K562 (cell line): ENCODE results near the gene ADAMTS2. TPM values are rescaled to one million over a fixed set of nuclear protein-coding genes. Genes with fewer than 3 reads are reported as not detected.

Experiments used
- ATAC-seq: fragments of 200-7000 bp; cut with Tn5 transposase; 3 replicates; pipeline ENCODE4 v1.9.1; 2020; ENCODE audit warnings: moderate library complexity
- BruUV-seq: library from RNA; stranded (reverse); fragments of 400-500 nt; replicated peaks from 2 replicates; lab custom pipeline; 2021; lab: Mats Ljungman, UMichigan
- CTCF ChIA-PET: fragments of 300-600 bp; formaldehyde crosslinking; extraction: SDS; loops from one replicate; lab custom pipeline; 2021; ENCODE audit warnings: low intra/inter-chr PET ratio; lab: Yijun Ruan, JAX
- POLR2A ChIA-PET: fragments of 300-600, 350-650 bp; sonication (Branson Sonifier 250); formaldehyde crosslinking; extraction: SDS; loops from one replicate; lab custom pipeline; 2021; ENCODE audit warnings: antibody characterized with exemption, inconsistent platforms; lab: Yijun Ruan, JAX
- DNase-seq, 4 experiments: peaks; one replicate each; pipeline versions ENCODE4 v3.0.0 to v3.0.0-alpha.2; 2011 to 2018; ENCODE audit warnings: low spot score in 3 of 4, mixed read lengths in 3 of 4; ENCODE audit errors: extremely low read depth in 1 of 4
- FAIRE-seq: peaks from 2 replicates; lab custom pipeline; 2011; peaks lifted over from hg19 to GRCh38; lab: Jason Lieb, UNC
- H2AFZ ChIP-seq: 2 replicates; pipeline ENCODE4 v1.6.0; 2011; ENCODE audit warnings: low read depth, low read length, control low read depth, inconsistent platforms
- H3K27ac ChIP-seq: fragments of 200-600 bp; 3 replicates; pipeline ENCODE4 v1.8.0; 2011; ENCODE audit warnings: low read depth, mild to moderate bottlenecking, control low read depth, inconsistent platforms, low read length, moderate library complexity, mixed read lengths; ENCODE audit errors: extremely low read depth
- H3K27me3 ChIP-seq, 2 experiments: fragments of 300-600 bp in 1 of 2; 2 replicates in 1 of 2; 3 replicates in 1 of 2; pipeline versions ENCODE4 v1.6.0 to v1.8.0; 2011; ENCODE audit warnings: inconsistent platforms in 2 of 2, low read length in 2 of 2, mild to moderate bottlenecking in 1 of 2, mixed read lengths in 1 of 2, moderate library complexity in 1 of 2; ENCODE audit not compliant: control insufficient read depth in 2 of 2, insufficient read depth in 2 of 2
- H3K36me3 ChIP-seq: fragments of 300-600 bp; 3 replicates; pipeline ENCODE4 v1.8.0; 2011; ENCODE audit warnings: mild to moderate bottlenecking, low read length, inconsistent platforms; ENCODE audit not compliant: control insufficient read depth, insufficient read depth
- H3K4me1 ChIP-seq, 2 experiments: fragments of 200-600 bp in 1 of 2; replicated peaks in 1 of 2; 2 replicates in 1 of 2; 3 replicates in 1 of 2; pipeline versions ENCODE4 v1.5.1 to v1.8.0; 2011; ENCODE audit warnings: inconsistent platforms in 2 of 2, low read length in 2 of 2, mild to moderate bottlenecking in 1 of 2, mixed read lengths in 1 of 2, moderate library complexity in 1 of 2; ENCODE audit not compliant: control insufficient read depth in 2 of 2, insufficient read depth in 2 of 2
- H3K4me2 ChIP-seq: 2 replicates; pipeline ENCODE4 v1.6.1; 2011; ENCODE audit warnings: low read length, control low read depth, inconsistent platforms, mixed read lengths; ENCODE audit not compliant: insufficient read depth
- H3K4me3 ChIP-seq: fragments of 200-600 bp; sonication (generic), shearing (Covaris generic); 2 replicates; pipeline ENCODE4 v1.5.1; 2016; ENCODE audit warnings: control low read depth, inconsistent platforms
- H3K79me2 ChIP-seq: fragments of 200-600 bp; 3 replicates; pipeline ENCODE4 v1.8.0; 2011; ENCODE audit warnings: low read length, inconsistent platforms; ENCODE audit not compliant: control insufficient read depth, insufficient read depth
- H3K9ac ChIP-seq, 2 experiments: 2 replicates each; pipeline versions ENCODE4 v1.6.0 to v1.6.1; 2011; ENCODE audit warnings: low read depth in 2 of 2, low read length in 2 of 2, control low read depth in 1 of 2, inconsistent platforms in 1 of 2, mild to moderate bottlenecking in 1 of 2, mixed read lengths in 1 of 2; ENCODE audit not compliant: insufficient read depth in 1 of 2
- H3K9me1 ChIP-seq: one replicate; pipeline ENCODE4 v1.6.0; 2011; ENCODE audit warnings: inconsistent platforms, mild to moderate bottlenecking, low read length, moderate library complexity; ENCODE audit not compliant: control insufficient read depth, insufficient read depth
- H3K9me3 ChIP-seq: replicated peaks from 2 replicates; pipeline ENCODE4 v1.5.1; 2011; ENCODE audit warnings: low read depth, low read length, inconsistent platforms; ENCODE audit not compliant: control insufficient read depth, insufficient read depth
- H4K20me1 ChIP-seq: replicated peaks from 2 replicates; pipeline ENCODE4 v1.6.1; 2011; ENCODE audit warnings: low read length, inconsistent platforms, mixed read lengths; ENCODE audit not compliant: control insufficient read depth, insufficient read depth
- CTCFL ChIP-seq: IDR thresholded peaks from 2 replicates; pipeline ENCODE4 v1.6.1; 2011; ENCODE audit warnings: borderline replicate concordance, low read depth, mild to moderate bottlenecking, moderate library complexity, low read length; ENCODE audit not compliant: insufficient read depth, poor library complexity, severe bottlenecking
- E2F5 ChIP-seq: sonication (generic); formaldehyde crosslinking; IDR thresholded peaks from 2 replicates; pipeline ENCODE4 v1.8.0; 2022; ENCODE audit warnings: mild to moderate bottlenecking, missing genetic modification reagents
- GTF2B ChIP-seq: IDR thresholded peaks from 2 replicates; pipeline ENCODE4 v1.6.1; 2011; ENCODE audit not compliant: insufficient read length; ENCODE audit errors: extremely low read depth
- NRF1 ChIP-seq, 2 experiments: fragments of 450-650 bp; IDR thresholded peaks in 1 of 2; conservative IDR thresholded peaks in 1 of 2; 2 replicates each; pipeline ENCODE4 v1.6.1; 2014; ENCODE audit warnings: mild to moderate bottlenecking in 2 of 2
- SREBF1 ChIP-seq: fragments of 150-350 bp; IDR thresholded peaks from 2 replicates; pipeline ENCODE4 v1.6.1; 2014; ENCODE audit warnings: antibody characterized with exemption, low read depth, low read length, borderline replicate concordance
- TAF15 ChIP-seq: fragments of 200-400 bp; formaldehyde crosslinking; IDR thresholded peaks from 2 replicates; pipeline ENCODE4 v1.6.1; 2017; ENCODE audit warnings: mild to moderate bottlenecking, low read depth, low read length, moderate library complexity
- ZNF830 ChIP-seq: fragments of 250-450 bp; sonication (Bioruptor Pico); IDR thresholded peaks from 2 replicates; pipeline ENCODE4 v1.5.0; 2021; ENCODE audit warnings: mild to moderate bottlenecking
- WGBS: fragments of 100-300 bp; shearing (Covaris generic); methylation state at CpG from one replicate; pipeline ENCODE4 v1.1.6; 2016; ENCODE audit warnings: low coverage, mixed read lengths; ENCODE audit not compliant: insufficient coverage; ENCODE audit errors: missing lambda C conversion rate; 5-methylcytosine and 5-hydroxymethylcytosine counted together
- in situ Hi-C: fragments of 300-500 bp; cut with MboI; formaldehyde crosslinking; loops from 4 replicates; pipeline ENCODE4 v1.15.0; 2018; ENCODE audit warnings: inconsistent platforms, mixed read lengths
- intact Hi-C: fragments of 100-400 bp; cut with micrococcal nuclease; formaldehyde crosslinking; loops from 2 replicates; pipeline ENCODE4 v1.14.2; 2022
- polyA plus RNA-seq, 8 experiments: library from polyadenylated mRNA; depleted of rRNA in 4 of 8; stranded (reverse) in 5 of 8; unstranded in 3 of 8; fragments of >200 nt; fragmentation: Nextera tagmentation in 2 of 8; fragmentation: Illumina TruSeq in 1 of 8; extraction: Ambion mirVana in 2 of 8; extraction: Trizol in 1 of 8; gene quantifications; 2 replicates each; pipeline versions ENCODE4 v1.2.1 to v1.2.3, GENCODE V29; 2011 to 2014; ENCODE audit warnings: inconsistent platforms in 1 of 8, missing spikeins in 1 of 8
- total RNA-seq, 7 experiments: library from RNA; depleted of rRNA in 6 of 7; stranded (reverse); fragments of >200 nt in 6 of 7; fragmentation: Illumina TruSeq in 2 of 7; extraction: Trizol in 2 of 7; gene quantifications; 2 replicates each; pipeline versions ENCODE4 v1.2.1 to v1.2.3, GENCODE V29; 2011 to 2021; ENCODE audit warnings: low replicate concordance in 1 of 7

Gene ADAMTS2
- total and polyA plus RNA-seq, 9 of the 15 experiments (the other 6 are each of a cell fraction or from before 2014, with no cell fraction given), result not detected

GRCh38 chr5:179311581-179311980 lies 33.7 kb downstream of the ADAMTS2 start:
- DNase-seq, result no peak
- Histone ChIP-seq H3K9ac (no peak overlapping the region), H3K4me2 (no peak overlapping the region), H3K4me1 (peaks cover 0 to 7% of the 10 kb centered on the region in 2 experiments; a peak in 1 of 5 replicates), H4K20me1 (no peaks in the 10 kb centered on the region), H3K27ac (no peak overlapping the region), H3K4me3 (no peak overlapping the region), H3K36me3 (no peaks in the 10 kb centered on the region), H3K9me1 (no peaks in the 10 kb centered on the region), H3K79me2 (no peaks in the 10 kb centered on the region), H2AFZ (no peak overlapping the region), H3K27me3 (peaks cover 8 to 58% of the 10 kb centered on the region in 2 experiments; a peak in 3 of 5 replicates), H3K9me3 (no peaks in the 10 kb centered on the region)
- ChIA-PET CTCF (no interaction called here), POLR2A (no interaction called here)
- BruUV-seq, result no TSS peak
- intact Hi-C loops (no loop called here), in situ Hi-C loops (no loop called here)
- TF ChIP-seq NRF1 (conservative IDR thresholded peaks at IDR 0.05 in 1 of 2, IDR thresholded peaks at IDR 0.05 in 1 of 2) (no peak), TAF15 (no peak), E2F5 (CRISPR knock-in tag) (no peak), ZNF830 (no peak), GTF2B (no peak), CTCFL (no peak), SREBF1 (no peak)
- FAIRE-seq, result no peak
- no peak for ATAC-seq
- WGBS, result 5% methylated on average over 7 of the region's 10 CpGs
